H9 (cell line): Measurements from ENCODE around the gene CR1. TPM values are rescaled to one million over a fixed set of nuclear protein-coding genes. Genes with fewer than 3 reads are reported as not detected.
"Not testable (repeated sequence)": the region's sequence is repeated elsewhere in the genome, so short reads cannot be mapped to it uniquely, and the experiment has no call there.

ENCODE experiments used
- DNase-seq: peaks from one replicate; pipeline ENCODE4 v3.0.0-alpha.2; 2017
- H2AFZ ChIP-seq: one replicate; pipeline ENCODE4 v1.6.1; 2013; ENCODE audit warnings: mild to moderate bottlenecking, low read length, control low read depth, moderate library complexity
- H2AK5ac ChIP-seq: 2 replicates; pipeline ENCODE4 v1.6.1; 2013; ENCODE audit warnings: low read length, control low read depth, mixed read lengths; ENCODE audit not compliant: insufficient read length
- H2BK120ac ChIP-seq: one replicate; pipeline ENCODE4 v1.6.1; 2013; ENCODE audit warnings: low read depth, mild to moderate bottlenecking, low read length, control low read depth, inconsistent platforms; ENCODE audit not compliant: poor library complexity, severe bottlenecking
- H2BK12ac ChIP-seq: 2 replicates; pipeline ENCODE4 v1.6.1; 2013; ENCODE audit warnings: low read length, control low read depth, mixed read lengths, low read depth; ENCODE audit not compliant: insufficient read length
- H2BK15ac ChIP-seq: 2 replicates; pipeline ENCODE4 v1.6.1; 2013; ENCODE audit warnings: low read depth, low read length, control low read depth
- H2BK20ac ChIP-seq: one replicate; pipeline ENCODE4 v1.6.1; 2013; ENCODE audit warnings: low read depth, mild to moderate bottlenecking, low read length, control low read depth, inconsistent platforms; ENCODE audit not compliant: poor library complexity, severe bottlenecking
- H2BK5ac ChIP-seq: 2 replicates; pipeline ENCODE4 v1.6.1; 2013; ENCODE audit warnings: low read length, control low read depth, mixed read lengths; ENCODE audit not compliant: insufficient read length
- H3K14ac ChIP-seq: 2 replicates; pipeline ENCODE4 v1.6.1; 2013; ENCODE audit warnings: low read length, control low read depth; ENCODE audit not compliant: insufficient read depth
- H3K18ac ChIP-seq: 2 replicates; pipeline ENCODE4 v1.6.1; 2013; ENCODE audit warnings: low read depth, mild to moderate bottlenecking, mixed read lengths, low read length, control low read depth; ENCODE audit not compliant: insufficient read length
- H3K23ac ChIP-seq: 2 replicates; pipeline ENCODE4 v1.6.1; 2013; ENCODE audit warnings: low read length, control low read depth, mixed read lengths, low read depth; ENCODE audit not compliant: insufficient read length
- H3K23me2 ChIP-seq: 2 replicates; pipeline ENCODE4 v1.6.1; 2013; ENCODE audit warnings: low read depth, mild to moderate bottlenecking, mixed read lengths, low read length, control low read depth; ENCODE audit not compliant: insufficient read length, poor library complexity, severe bottlenecking
- H3K27ac ChIP-seq: 2 replicates; pipeline ENCODE4 v1.5.1; 2013; ENCODE audit warnings: low read length, control low read depth, mixed read lengths, low read depth; ENCODE audit not compliant: insufficient read length
- H3K27me3 ChIP-seq: 2 replicates; pipeline ENCODE4 v1.6.1; 2013; ENCODE audit warnings: low read length, control low read depth, inconsistent platforms; ENCODE audit not compliant: insufficient read depth
- H3K4ac ChIP-seq: 2 replicates; pipeline ENCODE4 v1.6.1; 2013; ENCODE audit warnings: low read depth, mild to moderate bottlenecking, control low read depth, inconsistent platforms, low read length, moderate library complexity
- H3K4me1 ChIP-seq: 2 replicates; pipeline ENCODE4 v1.6.1; 2013; ENCODE audit warnings: low read length, control low read depth, inconsistent platforms; ENCODE audit not compliant: insufficient read depth
- H3K4me2 ChIP-seq: 2 replicates; pipeline ENCODE4 v1.6.1; 2013; ENCODE audit warnings: low read length, control low read depth, mixed read lengths; ENCODE audit not compliant: insufficient read length, insufficient read depth
- H3K56ac ChIP-seq: 2 replicates; pipeline ENCODE4 v1.6.1; 2013; ENCODE audit warnings: low read depth, mild to moderate bottlenecking, mixed read lengths, low read length, control low read depth; ENCODE audit not compliant: insufficient read length
- H3K79me1 ChIP-seq: 2 replicates; pipeline ENCODE4 v1.6.1; 2013; ENCODE audit warnings: low read depth, mild to moderate bottlenecking, moderate library complexity, low read length, control low read depth, inconsistent platforms; ENCODE audit not compliant: insufficient read depth, poor library complexity, severe bottlenecking
- H3K79me2 ChIP-seq: 2 replicates; pipeline ENCODE4 v1.6.1; 2013; ENCODE audit warnings: low read length, control low read depth, inconsistent platforms; ENCODE audit not compliant: insufficient read depth
- H3K9ac ChIP-seq: 2 replicates; pipeline ENCODE4 v1.6.1; 2013; ENCODE audit warnings: low read length, control low read depth, mixed read lengths; ENCODE audit not compliant: insufficient read length; ENCODE audit errors: extremely low read depth
- H3K9me3 ChIP-seq: one replicate; pipeline ENCODE4 v1.6.1; 2013; ENCODE audit warnings: low read depth, low read length, inconsistent platforms; ENCODE audit not compliant: control insufficient read depth
- H3T11ph ChIP-seq: one replicate; pipeline ENCODE4 v1.6.1; 2013; ENCODE audit warnings: mild to moderate bottlenecking, low read length, control low read depth, inconsistent platforms
- H4K20me1 ChIP-seq: one replicate; pipeline ENCODE4 v1.6.1; 2013; ENCODE audit not compliant: control insufficient read depth, insufficient read length, insufficient read depth
- H4K5ac ChIP-seq: 2 replicates; pipeline ENCODE4 v1.6.1; 2013; ENCODE audit warnings: low read depth, mild to moderate bottlenecking, mixed read lengths, low read length, control low read depth; ENCODE audit not compliant: insufficient read length
- H4K8ac ChIP-seq: replicated peaks from 2 replicates; pipeline ENCODE4 v1.6.1; 2013; ENCODE audit warnings: low read length, control low read depth, mixed read lengths, low read depth; ENCODE audit not compliant: insufficient read length
- H4K91ac ChIP-seq: 2 replicates; pipeline ENCODE4 v1.6.1; 2013; ENCODE audit warnings: low read depth, mild to moderate bottlenecking, moderate library complexity, mixed read lengths, low read length, control low read depth; ENCODE audit not compliant: insufficient read length
- H3K27ac Mint-ChIP-seq, 3 experiments: 2 replicates in 2 of 3; 3 replicates in 1 of 3; pipeline ENCODE4 v1.8.0; 2020 to 2021; ENCODE audit warnings: mixed read lengths in 3 of 3, mild to moderate bottlenecking in 1 of 3, moderate library complexity in 1 of 3
- H3K27me3 Mint-ChIP-seq: 2 replicates; pipeline ENCODE4 v1.8.0; 2021; ENCODE audit warnings: low read depth, mild to moderate bottlenecking, moderate library complexity, mixed read lengths
- H3K36me3 Mint-ChIP-seq, 3 experiments: 2 replicates in 2 of 3; 3 replicates in 1 of 3; pipeline ENCODE4 v1.8.0; 2020 to 2021; ENCODE audit warnings: low read depth in 3 of 3, mixed read lengths in 3 of 3; ENCODE audit not compliant: insufficient read depth in 1 of 3
- H3K4me1 Mint-ChIP-seq, 2 experiments: 2 replicates each; pipeline ENCODE4 v1.8.0; 2020; ENCODE audit warnings: mixed read lengths in 2 of 2
- H3K4me3 Mint-ChIP-seq, 2 experiments: 2 replicates in 1 of 2; 3 replicates in 1 of 2; pipeline ENCODE4 v1.8.0; 2020 to 2021; ENCODE audit warnings: mild to moderate bottlenecking in 2 of 2, mixed read lengths in 2 of 2, moderate library complexity in 1 of 2
- H3K9me3 Mint-ChIP-seq, 2 experiments: 2 replicates in 1 of 2; 3 replicates in 1 of 2; pipeline ENCODE4 v1.8.0; 2020; ENCODE audit warnings: mild to moderate bottlenecking in 2 of 2, mixed read lengths in 2 of 2, moderate library complexity in 1 of 2
- CTCF ChIP-seq: fragments of 200-600 bp; sonication (generic); conservative IDR thresholded peaks from 3 replicates; pipeline ENCODE4 v1.8.0; 2021; ENCODE audit warnings: antibody characterized with exemption, mild to moderate bottlenecking
- WGBS: extraction: QIAGEN DNeasy Blood & Tissue Kit; methylation state at CpG from one replicate; pipeline ENCODE4 v1.1.7; 2013; ENCODE audit warnings: missing lambda C conversion rate, low lambda C conversion rate, mixed read lengths; ENCODE audit not compliant: insufficient read length; ENCODE audit errors: extremely low coverage; 5-methylcytosine and 5-hydroxymethylcytosine counted together
- total RNA-seq: library from RNA; stranded (reverse); gene quantifications from 2 replicates; pipeline ENCODE4 v1.2.1, GENCODE V29; 2021

CR1 gene
- total RNA-seq, 1 experiment from 2014 or later: 0.04 TPM

DNA sequence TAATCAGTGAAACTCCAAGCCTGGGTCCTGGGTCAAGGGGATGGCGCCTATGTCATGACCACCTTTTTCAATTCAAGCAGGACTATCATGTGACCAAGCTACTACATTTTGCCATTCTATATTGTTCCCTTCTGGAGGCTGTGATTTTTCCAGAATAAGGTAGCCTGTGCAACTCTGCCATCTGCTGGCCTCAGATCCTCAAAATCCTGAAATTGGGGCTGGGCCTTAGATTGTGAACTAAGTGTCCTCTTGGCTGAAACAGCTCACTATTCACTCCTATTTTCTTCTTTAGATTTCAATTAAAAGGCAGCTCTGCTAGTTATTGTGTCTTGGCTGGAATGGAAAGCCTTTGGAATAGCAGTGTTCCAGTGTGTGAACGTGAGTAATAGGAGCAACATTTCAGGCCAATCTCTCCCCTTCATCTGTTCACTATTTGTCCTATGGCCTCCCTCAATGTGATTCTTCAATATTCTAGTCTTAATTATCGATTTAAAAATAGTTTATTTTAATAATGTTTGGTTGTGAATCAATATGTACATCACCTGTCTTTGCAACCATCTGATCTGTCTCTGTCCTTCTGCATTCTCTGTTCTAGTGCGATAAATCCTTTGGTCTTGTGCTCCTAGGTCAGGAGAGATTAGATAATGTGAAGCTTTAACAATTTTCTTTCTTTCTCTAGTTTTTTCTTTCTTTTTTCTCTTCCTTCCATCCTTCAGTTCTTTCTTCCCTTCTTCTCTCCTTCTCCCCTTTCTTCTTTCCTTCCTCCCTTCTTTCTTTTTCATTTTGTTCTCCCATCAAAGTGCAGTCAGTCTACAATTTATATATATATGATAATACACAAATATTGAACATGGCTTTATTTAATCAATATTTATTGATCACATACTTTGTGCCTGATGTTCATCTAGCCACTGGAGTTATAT lies 69.8 kb downstream of the CR1 start:
- Histone ChIP-seq H3K79me1 (no peaks in the 10 kb centered on the region), H2BK20ac (no peak overlapping the region), H3K79me2 (no peaks in the 10 kb centered on the region), H3K27me3 (no peaks in the 10 kb centered on the region), H3K4me2 (no peak overlapping the region), H2BK12ac (no peak overlapping the region), H4K5ac (no peak overlapping the region), H4K8ac (no peak overlapping the region), H4K20me1 (no peaks in the 10 kb centered on the region), H2AK5ac (no peak overlapping the region), H3K14ac (no peak overlapping the region), H3K23me2 (no peaks in the 10 kb centered on the region), H3K9me3 (no peaks in the 10 kb centered on the region), H3K4me1 (no peaks in the 10 kb centered on the region), H2BK15ac (no peak overlapping the region), H3K27ac (no peak overlapping the region), H3K9ac (no peak overlapping the region), H3K23ac (no peak overlapping the region), H2BK120ac (no peak overlapping the region), H3K4ac (no peak overlapping the region), H4K91ac (no peak overlapping the region), H3T11ph (no peak overlapping the region), H2AFZ (peak overlapping the region; percentile 68), H3K56ac (no peak overlapping the region), H2BK5ac (no peak overlapping the region), H3K18ac (no peak overlapping the region)
- no peaks in the 10 kb centered on the region for H3K36me3 Mint-ChIP-seq
- H3K27ac Mint-ChIP-seq: no peak overlapping the region
- no CpG with 5 or more reads among the region's 4 CpGs for WGBS
- peak; percentile 56; the same call in 2 of the 3 replicates for TF ChIP-seq CTCF
- no peak overlapping the region for H3K4me3 Mint-ChIP-seq
- H3K9me3 Mint-ChIP-seq: no peaks in the 10 kb centered on the region
- H3K4me1 Mint-ChIP-seq: no peaks in the 10 kb centered on the region; a peak in 1 of 4 replicates
- H3K27me3 Mint-ChIP-seq: no peaks in the 10 kb centered on the region
- DNase-seq: peak; percentile 37

GRCh38 chr1:207571926-207572325 lies 76.0 kb downstream of the CR1 start:
- not testable (repeated sequence) for H2BK20ac ChIP-seq, H3K4ac ChIP-seq, H2BK15ac ChIP-seq, H2BK12ac ChIP-seq, H3K79me1 ChIP-seq, H3K36me3 Mint-ChIP-seq, H3K9me3 ChIP-seq, DNase-seq, H3K4me2 ChIP-seq, H3K14ac ChIP-seq, H3K4me1 ChIP-seq, H3T11ph ChIP-seq, H3K27me3 Mint-ChIP-seq, H3K23ac ChIP-seq, H2BK5ac ChIP-seq, H4K8ac ChIP-seq, H2AFZ ChIP-seq, H3K27ac Mint-ChIP-seq, H2BK120ac ChIP-seq, H2AK5ac ChIP-seq, H4K91ac ChIP-seq, H4K20me1 ChIP-seq, H3K79me2 ChIP-seq, H3K9me3 Mint-ChIP-seq, H3K56ac ChIP-seq, H3K4me1 Mint-ChIP-seq, H3K18ac ChIP-seq, H3K4me3 Mint-ChIP-seq, H3K9ac ChIP-seq, H3K27me3 ChIP-seq, H3K23me2 ChIP-seq, H3K27ac ChIP-seq, H4K5ac ChIP-seq
- no CpG with 5 or more reads among the region's 5 CpGs for WGBS
